HG03565 (cell line): ENCODE data around the gene ZNF280C.

Experiments used
- ATAC-seq: cut with Tn5 transposase; IDR thresholded peaks from one replicate; pipeline ENCODE4 v1.9.1; 2021; ENCODE audit warnings: mild to moderate bottlenecking, moderate library complexity; ENCODE audit not compliant: unreplicated experiment

Gene ZNF280C

GRCh38 chrX:130179579-130180215, 89.0 kb downstream of the ZNF280C start:
- no peak for ATAC-seq

- ATAC-seq, result no peak
These were observed 89.5 kb downstream of the ZNF280C start for GRCh38 chrX:130179170-130179569.

GRCh38 chrX:130176942-130177341, 91.8 kb downstream of the ZNF280C start:
- no peak for ATAC-seq

- peak; percentile 61 for ATAC-seq
These were observed 92.3 kb downstream of the ZNF280C start for GRCh38 chrX:130176354-130176776.

DNA sequence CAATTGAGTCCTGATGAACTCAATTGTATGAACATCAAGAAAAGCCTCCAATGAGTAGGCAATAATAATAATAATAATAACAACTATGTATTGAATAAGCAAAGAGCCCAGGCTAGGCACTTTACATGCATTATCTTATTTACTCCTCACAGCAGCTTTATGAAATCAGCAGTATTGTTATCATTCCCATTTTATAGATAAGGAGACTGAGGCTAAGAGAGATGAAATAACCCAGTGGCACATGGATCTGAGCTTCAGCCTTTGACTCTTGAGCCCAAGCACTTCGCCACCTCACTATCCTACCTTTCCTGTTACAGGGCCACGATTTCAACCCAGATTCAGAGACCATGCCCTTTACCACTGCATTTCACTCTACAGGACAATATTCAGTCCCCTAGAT, 93.8 kb downstream of the ZNF280C start:
- no peak for ATAC-seq

DNA sequence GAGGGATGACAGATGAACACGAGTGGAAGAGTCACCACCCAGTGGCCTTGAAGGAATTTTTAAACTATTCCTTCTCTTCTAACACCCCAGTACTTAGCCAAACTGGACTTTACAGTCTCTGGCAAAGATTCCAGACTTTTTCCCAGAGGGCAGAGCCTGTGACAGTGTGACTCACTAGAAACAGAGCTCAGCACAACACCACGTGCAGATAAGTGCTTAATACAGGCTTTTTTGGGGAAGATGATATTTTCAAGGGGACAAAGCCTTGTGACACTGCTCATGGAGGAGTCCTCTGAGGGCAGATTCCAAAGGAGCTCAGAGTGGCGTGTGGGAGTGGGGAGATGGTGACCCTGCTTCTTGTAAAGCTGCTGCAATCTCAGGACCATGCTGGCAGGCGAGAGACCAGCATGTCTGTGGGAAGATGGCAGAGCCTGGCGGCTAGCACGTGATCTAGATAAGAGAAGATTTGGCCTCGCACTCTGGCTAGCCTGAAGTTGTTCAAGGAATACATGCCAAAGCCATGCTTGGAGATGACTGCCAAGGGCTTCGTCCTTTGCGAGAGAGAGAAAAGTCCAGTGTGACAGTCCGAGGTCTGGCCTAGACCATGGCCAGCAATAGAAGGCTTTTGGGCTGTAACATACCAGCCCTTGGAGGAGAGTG, 94.5 kb downstream of the ZNF280C start:
- ATAC-seq, result no peak

DNA sequence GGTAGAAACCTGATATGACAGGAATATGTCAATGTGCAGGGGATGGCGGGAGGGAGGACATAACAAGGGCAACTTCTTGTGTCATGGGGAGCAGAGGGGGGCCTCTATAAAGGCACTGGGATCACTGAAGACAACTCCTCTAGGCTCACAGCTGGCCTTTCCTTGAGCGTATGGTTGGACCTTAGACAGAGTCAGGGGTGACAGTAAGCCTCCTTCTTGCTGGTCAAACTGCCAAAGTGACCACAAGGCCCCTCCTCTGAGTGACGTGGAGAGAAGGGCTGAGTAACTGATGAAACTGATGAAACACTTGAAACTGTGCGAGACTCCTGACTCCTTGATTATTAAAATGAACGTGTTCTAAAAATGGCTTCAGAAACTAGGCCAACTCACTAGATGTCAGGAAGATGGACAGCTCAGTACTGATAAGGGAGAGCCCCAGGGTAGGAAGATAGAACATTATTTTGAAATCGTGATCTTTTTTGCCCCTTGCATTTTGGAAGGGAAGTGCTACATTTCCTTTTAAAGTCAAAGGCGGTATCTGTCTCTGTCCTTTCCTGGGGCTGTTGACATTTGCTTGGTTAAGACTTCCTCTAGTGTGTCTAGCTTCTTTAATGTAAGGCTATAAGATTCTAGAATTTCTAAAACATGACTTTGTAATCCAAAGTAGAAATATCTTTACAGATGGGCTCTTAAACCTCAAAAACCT, 95.4 kb downstream of the ZNF280C start:
- ATAC-seq, result peak; percentile 26

DNA sequence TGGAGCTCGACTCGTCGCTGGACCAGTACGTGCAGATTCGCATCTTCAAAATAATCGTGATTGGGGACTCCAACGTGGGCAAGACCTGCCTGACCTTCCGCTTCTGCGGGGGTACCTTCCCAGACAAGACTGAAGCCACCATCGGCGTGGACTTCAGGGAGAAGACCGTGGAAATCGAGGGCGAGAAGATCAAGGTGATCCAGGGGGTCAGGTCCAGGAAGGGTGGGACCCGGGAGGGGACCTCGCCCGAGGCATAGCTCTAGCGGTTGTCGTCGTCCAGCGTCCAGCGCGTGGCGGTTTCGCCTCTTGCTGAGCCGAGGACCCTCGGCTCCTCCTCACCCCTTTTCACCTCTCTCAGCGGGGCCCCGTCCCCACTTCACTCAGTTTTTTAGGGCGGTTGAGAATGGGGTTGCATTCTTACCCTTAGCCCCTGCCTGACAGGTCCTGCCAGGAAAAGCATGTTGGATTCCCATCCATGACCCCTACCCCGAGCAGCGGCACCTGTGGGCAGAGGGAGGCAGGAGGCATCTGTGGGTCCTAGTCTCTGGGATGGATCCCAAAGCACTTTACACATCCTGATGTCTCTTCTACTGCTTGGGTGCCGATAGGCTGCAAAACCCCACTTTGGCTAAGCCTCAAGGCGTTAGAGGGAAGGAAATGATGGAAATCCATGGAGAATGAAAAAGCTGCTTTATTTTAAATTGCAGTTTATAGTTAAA, 96.4 kb downstream of the ZNF280C start:
- no peak for ATAC-seq

GRCh38 chrX:130171446-130172126, 97.1 kb downstream of the ZNF280C start, which contains the start of gene RAB33A:
TSS of gene RAB33A (plus strand) at chrX:130171962. CDS start at chrX:130172063, 101 bp downstream.
- no peak for ATAC-seq

DNA sequence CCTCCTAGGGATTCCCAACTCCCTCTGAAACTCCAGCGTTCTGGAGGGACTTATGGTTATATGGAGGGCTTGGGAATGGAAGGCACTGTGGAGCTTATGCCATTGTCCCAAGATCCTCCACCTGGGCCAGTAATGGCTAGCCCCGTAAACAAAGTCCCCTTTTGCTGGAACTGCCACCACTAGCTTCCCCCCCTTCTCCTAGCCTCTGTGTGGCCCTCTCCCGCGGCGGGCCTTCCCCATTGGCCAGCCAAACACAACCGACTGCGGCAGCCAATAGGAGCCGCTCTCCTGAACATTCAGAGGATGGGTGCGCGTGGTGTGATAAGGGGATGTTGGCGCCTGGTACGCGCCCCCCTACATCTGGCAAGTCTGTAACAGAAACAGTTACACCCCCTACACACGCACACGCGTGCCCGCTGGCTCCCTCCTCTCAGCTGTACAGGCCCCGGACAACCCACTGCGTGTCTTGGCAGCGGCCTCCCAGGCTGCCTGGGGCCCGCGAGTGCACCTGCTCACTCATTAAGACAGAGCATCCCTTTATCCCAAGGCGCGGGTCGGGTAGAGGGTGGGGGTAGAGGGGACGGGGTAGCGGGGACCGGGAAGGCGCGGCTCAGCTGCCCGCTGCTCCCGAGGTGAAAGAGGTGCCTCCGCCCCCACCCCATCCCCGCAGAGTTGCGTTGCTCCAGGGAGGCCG, 97.8 kb downstream of the ZNF280C start:
- ATAC-seq, result peak; percentile 61

DNA sequence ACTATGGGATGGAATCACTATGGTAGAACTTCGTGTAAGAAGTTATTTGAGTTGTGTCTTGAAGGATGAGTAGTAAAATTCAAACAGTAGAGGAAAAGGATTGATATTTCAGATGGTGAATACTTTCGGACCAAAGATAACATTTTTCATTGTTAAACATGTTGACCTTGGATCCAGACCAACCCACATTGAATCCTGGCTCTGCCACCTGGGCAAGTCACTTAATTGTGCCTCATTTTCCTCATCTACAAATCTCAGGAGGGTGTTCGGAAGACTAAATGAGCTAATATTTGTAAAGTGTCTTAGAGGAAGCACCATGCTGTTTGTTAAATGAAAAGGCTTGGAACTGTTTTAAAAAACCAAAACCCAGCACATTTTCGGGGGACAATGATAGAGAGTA, 101.7 kb downstream of the ZNF280C start:
- ATAC-seq, result no peak

DNA sequence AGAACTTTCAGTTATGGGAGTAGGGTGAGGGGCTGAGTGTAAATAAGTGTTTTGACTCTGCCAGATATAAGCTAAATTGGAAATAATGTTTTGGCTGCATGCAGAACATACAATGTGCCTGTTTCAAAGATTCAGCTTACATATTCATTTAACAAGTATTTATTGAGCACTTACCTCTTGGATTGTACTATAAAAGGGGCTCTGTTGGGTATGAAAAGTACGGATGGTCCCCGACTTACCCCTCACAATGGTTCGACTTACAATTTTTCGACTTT, 102.3 kb downstream of the ZNF280C start:
- no peak for ATAC-seq

DNA sequence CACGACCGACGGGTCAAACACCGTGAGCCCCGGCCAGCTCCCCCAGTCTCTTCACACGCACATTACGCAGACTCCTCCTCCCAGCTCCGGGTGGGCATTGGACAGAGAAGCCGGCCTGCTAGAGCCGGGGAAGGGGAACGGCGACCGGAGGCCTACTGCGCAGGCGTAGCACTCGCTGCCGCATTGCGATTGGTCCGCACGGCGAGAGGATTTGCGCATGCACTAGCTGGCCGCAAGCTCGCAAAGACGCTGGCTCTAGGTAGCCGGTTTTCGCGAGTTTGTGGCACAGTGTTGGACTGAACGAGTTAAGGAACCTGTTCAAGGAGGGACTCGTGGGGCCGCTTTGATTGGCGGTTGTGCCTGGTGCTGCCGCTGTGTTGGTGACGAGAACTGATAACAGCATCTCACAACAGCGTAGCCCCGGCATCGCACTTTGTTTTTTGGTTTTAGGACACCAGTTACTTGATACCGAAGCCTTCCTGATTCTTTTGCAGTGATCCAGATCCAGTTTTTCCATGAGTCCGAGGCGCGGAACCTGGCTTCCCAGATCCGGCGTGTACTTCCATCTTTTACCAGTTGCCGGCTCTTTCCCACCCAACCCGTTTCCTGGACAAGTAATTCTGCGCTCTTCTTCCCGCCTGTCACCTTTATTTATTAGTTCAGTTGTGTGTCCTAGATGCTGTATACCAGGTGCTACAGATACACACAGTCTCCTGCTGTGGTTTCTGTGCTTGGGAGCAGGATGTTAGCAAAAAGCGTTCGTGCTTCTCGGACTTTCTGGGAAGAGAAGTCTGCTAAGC, 102.8 kb downstream of the ZNF280C start, which contains the start of gene AIFM1:
AIFM1 (minus strand) TSS at position 139 of the 800 bp plus-strand sequence. CDS start 185 bp downstream, outside the sequence.
- ATAC-seq, result peak; percentile 87

DNA sequence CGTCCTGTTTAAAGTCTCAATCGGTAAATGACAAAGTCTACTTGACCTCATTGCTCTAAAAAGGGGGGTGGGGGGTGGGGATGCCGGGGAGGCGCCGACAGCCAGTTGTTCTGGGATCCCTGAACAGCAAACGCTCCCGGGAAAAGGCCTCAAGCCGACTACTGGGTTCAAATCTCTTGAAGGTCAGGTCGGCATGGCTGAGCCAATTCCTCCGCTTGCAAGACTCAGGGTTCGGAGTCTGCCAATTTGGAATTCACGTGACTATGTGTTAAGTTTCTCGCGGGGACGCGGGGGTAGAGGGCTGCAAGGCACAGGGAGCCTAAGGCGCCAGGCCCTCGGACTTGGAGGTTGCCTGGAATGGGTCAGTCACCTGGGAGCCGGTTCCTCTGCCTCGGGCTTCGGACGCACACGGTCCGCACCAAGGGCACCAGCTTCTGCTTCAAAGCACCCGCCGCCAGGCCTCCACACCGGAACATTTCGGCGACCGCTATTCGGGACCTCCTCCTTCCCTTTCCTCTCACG, 103.5 kb downstream of the ZNF280C start:
- peak; percentile 15 for ATAC-seq

DNA sequence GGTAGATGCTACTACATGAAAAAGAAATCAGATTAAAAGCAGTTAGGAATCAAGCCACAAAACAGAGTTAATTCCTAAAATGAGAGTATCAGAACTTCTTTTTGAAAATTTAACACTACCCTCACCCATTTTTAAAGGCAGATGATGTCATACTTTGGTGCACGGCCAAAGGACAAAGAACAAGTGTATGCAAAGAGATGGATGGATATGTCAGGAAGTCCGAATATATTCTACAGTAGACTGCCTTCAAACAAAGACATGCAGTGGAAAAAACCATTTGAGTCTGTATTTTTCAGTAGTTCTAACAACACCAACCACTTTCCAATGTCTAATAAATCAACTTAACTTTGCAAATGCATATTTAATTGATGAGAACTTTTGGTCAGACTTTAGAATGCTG, 105.3 kb downstream of the ZNF280C start:
- no peak for ATAC-seq

DNA sequence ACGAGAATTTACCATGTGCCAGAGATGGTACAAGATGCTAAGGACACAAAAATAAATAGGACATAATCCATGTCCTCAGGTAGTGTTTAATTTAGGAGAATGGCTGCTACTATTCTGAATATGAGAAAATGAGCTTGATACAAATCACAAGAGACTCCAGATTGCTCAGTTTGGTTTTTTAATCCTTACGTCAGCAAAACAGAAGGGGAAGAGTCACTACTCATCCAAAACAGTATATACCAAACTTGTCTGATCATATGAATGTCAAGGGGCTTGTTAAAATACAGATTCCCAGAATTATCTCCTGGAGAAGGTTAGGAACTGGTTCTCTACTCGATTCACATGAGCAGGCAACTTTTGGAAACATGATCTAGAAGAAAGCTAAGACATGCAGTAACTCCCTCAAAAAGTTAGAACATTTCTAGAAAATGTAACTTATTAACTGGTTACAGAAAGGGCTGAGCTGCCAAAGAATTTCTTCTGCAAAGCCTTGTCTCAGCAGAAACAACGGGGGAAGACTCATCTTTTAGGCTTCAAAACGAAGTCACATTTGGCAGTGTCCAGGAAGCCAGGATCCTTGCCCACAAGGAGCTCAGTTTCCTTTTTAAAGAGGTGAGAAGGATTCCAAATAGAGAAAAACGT, 106.5 kb downstream of the ZNF280C start:
- no peak for ATAC-seq

DNA sequence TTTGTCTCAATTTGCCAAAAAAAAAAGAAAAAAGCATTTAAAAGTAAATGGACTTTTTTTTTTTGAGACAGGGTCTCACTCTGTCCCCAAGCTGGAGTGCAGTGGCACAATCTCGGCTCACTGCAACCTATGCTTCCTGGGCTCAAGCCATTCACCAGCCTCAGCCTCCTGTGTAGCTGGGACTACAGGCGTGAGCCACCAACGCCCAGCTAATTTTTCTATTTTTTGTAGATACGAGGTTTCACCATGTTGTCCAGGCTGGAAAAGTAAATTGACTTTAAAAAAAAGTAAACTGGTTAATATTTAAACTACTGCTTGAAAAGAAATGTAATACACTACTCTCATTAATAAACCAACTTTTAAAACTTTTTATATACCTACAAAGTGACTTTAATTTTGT, 108.9 kb downstream of the ZNF280C start:
- ATAC-seq, result no peak

GRCh38 chrX:130158311-130158710, 110.4 kb downstream of the ZNF280C start:
- no peak for ATAC-seq

DNA sequence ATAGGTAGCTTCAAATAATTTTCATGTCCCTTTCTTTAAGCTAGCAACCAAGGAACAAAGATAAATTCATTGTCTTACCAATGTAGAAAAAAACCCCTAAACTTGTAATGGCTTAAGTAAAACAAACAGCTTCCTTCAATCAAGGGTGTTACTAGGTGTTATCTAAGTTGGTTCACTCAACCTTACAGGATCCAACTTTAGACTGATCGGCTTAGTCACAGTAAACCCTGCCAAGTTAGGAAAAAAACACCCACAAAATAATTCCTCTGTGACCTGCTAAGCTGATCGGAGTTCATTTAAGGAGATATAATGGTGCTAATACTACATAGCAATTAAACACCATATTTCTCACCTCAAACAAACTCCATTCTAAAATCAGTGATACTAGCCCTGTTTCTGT, 113.1 kb downstream of the ZNF280C start:
- no peak for ATAC-seq
